K562 (cell line): ENCODE measurements around the gene RNF213. TPM values are rescaled to one million over a fixed set of nuclear protein-coding genes. Genes with fewer than 3 reads are reported as not detected.

Source experiments
- ATAC-seq: fragments of 200-7000 bp; cut with Tn5 transposase; 3 replicates; pipeline ENCODE4 v1.9.1; 2020; ENCODE audit warnings: moderate library complexity
- Bru-seq: library from RNA; stranded (reverse); fragments of 400-500 nt; gene quantifications from one replicate; lab custom pipeline; 2021; lab: Mats Ljungman, UMichigan
- BruChase-seq, 2 experiments: library from RNA; stranded (reverse); fragments of 400-500 nt; gene quantifications; one replicate each; lab custom pipeline; 2021; lab: Mats Ljungman, UMichigan
- BruUV-seq: library from RNA; stranded (reverse); fragments of 400-500 nt; replicated peaks from 2 replicates; lab custom pipeline; 2021; lab: Mats Ljungman, UMichigan
- CTCF ChIA-PET: fragments of 300-600 bp; formaldehyde crosslinking; extraction: SDS; loops from one replicate; lab custom pipeline; 2021; ENCODE audit warnings: low intra/inter-chr PET ratio; lab: Yijun Ruan, JAX
- POLR2A ChIA-PET: fragments of 300-600, 350-650 bp; sonication (Branson Sonifier 250); formaldehyde crosslinking; extraction: SDS; loops from one replicate; lab custom pipeline; 2021; ENCODE audit warnings: antibody characterized with exemption, inconsistent platforms; lab: Yijun Ruan, JAX
- DNase-seq, 4 experiments: peaks; one replicate each; pipeline versions ENCODE4 v3.0.0 to v3.0.0-alpha.2; 2011 to 2018; ENCODE audit warnings: low spot score in 3 of 4, mixed read lengths in 3 of 4; ENCODE audit errors: extremely low read depth in 1 of 4
- FAIRE-seq: peaks from 2 replicates; lab custom pipeline; 2011; peaks lifted over from hg19 to GRCh38; lab: Jason Lieb, UNC
- H2AFZ ChIP-seq: 2 replicates; pipeline ENCODE4 v1.6.0; 2011; ENCODE audit warnings: low read depth, low read length, control low read depth, inconsistent platforms
- H3K27ac ChIP-seq: fragments of 200-600 bp; 3 replicates; pipeline ENCODE4 v1.8.0; 2011; ENCODE audit warnings: low read depth, mild to moderate bottlenecking, control low read depth, inconsistent platforms, low read length, moderate library complexity, mixed read lengths; ENCODE audit errors: extremely low read depth
- H3K27me3 ChIP-seq, 2 experiments: fragments of 300-600 bp in 1 of 2; 2 replicates in 1 of 2; 3 replicates in 1 of 2; pipeline versions ENCODE4 v1.6.0 to v1.8.0; 2011; ENCODE audit warnings: inconsistent platforms in 2 of 2, low read length in 2 of 2, mild to moderate bottlenecking in 1 of 2, mixed read lengths in 1 of 2, moderate library complexity in 1 of 2; ENCODE audit not compliant: control insufficient read depth in 2 of 2, insufficient read depth in 2 of 2
- H3K36me3 ChIP-seq: fragments of 300-600 bp; 3 replicates; pipeline ENCODE4 v1.8.0; 2011; ENCODE audit warnings: mild to moderate bottlenecking, low read length, inconsistent platforms; ENCODE audit not compliant: control insufficient read depth, insufficient read depth
- H3K4me1 ChIP-seq, 2 experiments: fragments of 200-600 bp in 1 of 2; replicated peaks in 1 of 2; 2 replicates in 1 of 2; 3 replicates in 1 of 2; pipeline versions ENCODE4 v1.5.1 to v1.8.0; 2011; ENCODE audit warnings: inconsistent platforms in 2 of 2, low read length in 2 of 2, mild to moderate bottlenecking in 1 of 2, mixed read lengths in 1 of 2, moderate library complexity in 1 of 2; ENCODE audit not compliant: control insufficient read depth in 2 of 2, insufficient read depth in 2 of 2
- H3K4me2 ChIP-seq: 2 replicates; pipeline ENCODE4 v1.6.1; 2011; ENCODE audit warnings: low read length, control low read depth, inconsistent platforms, mixed read lengths; ENCODE audit not compliant: insufficient read depth
- H3K4me3 ChIP-seq: fragments of 200-600 bp; sonication (generic), shearing (Covaris generic); 2 replicates; pipeline ENCODE4 v1.5.1; 2016; ENCODE audit warnings: control low read depth, inconsistent platforms
- H3K79me2 ChIP-seq: fragments of 200-600 bp; 3 replicates; pipeline ENCODE4 v1.8.0; 2011; ENCODE audit warnings: low read length, inconsistent platforms; ENCODE audit not compliant: control insufficient read depth, insufficient read depth
- H3K9ac ChIP-seq, 2 experiments: 2 replicates each; pipeline versions ENCODE4 v1.6.0 to v1.6.1; 2011; ENCODE audit warnings: low read depth in 2 of 2, low read length in 2 of 2, control low read depth in 1 of 2, inconsistent platforms in 1 of 2, mild to moderate bottlenecking in 1 of 2, mixed read lengths in 1 of 2; ENCODE audit not compliant: insufficient read depth in 1 of 2
- H3K9me1 ChIP-seq: one replicate; pipeline ENCODE4 v1.6.0; 2011; ENCODE audit warnings: inconsistent platforms, mild to moderate bottlenecking, low read length, moderate library complexity; ENCODE audit not compliant: control insufficient read depth, insufficient read depth
- H3K9me3 ChIP-seq: replicated peaks from 2 replicates; pipeline ENCODE4 v1.5.1; 2011; ENCODE audit warnings: low read depth, low read length, inconsistent platforms; ENCODE audit not compliant: control insufficient read depth, insufficient read depth
- H4K20me1 ChIP-seq: replicated peaks from 2 replicates; pipeline ENCODE4 v1.6.1; 2011; ENCODE audit warnings: low read length, inconsistent platforms, mixed read lengths; ENCODE audit not compliant: control insufficient read depth, insufficient read depth
- ARID1B ChIP-seq: fragments of 450-650 bp; IDR thresholded peaks from 2 replicates; pipeline ENCODE4 v1.6.1; 2016; ENCODE audit warnings: antibody characterized with exemption, mild to moderate bottlenecking, inconsistent platforms
- HMG20A ChIP-seq: fragments of 450-650 bp; formaldehyde crosslinking; conservative IDR thresholded peaks from 2 replicates; pipeline ENCODE4 v1.4.0; 2020; ENCODE audit warnings: mild to moderate bottlenecking, mixed read lengths
- HNRNPH1 ChIP-seq: fragments of 200-400 bp; formaldehyde crosslinking; optimal IDR thresholded peaks from 2 replicates; pipeline ENCODE3; 2017; ENCODE audit warnings: low read depth, mild to moderate bottlenecking, low read length, moderate library complexity
- RUNX1 ChIP-seq: sonication (generic); IDR thresholded peaks from 2 replicates; pipeline ENCODE4 v1.6.1; 2016; ENCODE audit warnings: antibody characterized with exemption, low read depth
- SAP30 ChIP-seq: fragments of 200-600 bp; sonication (generic); IDR thresholded peaks from 2 replicates; pipeline ENCODE4 v1.6.1; 2012; ENCODE audit warnings: borderline replicate concordance, low read depth, mild to moderate bottlenecking, moderate library complexity, low read length, control low read depth, inconsistent platforms; ENCODE audit not compliant: insufficient read depth, poor library complexity, severe bottlenecking
- TCF7L2 ChIP-seq: fragments of 150-350 bp; IDR thresholded peaks from 2 replicates; pipeline ENCODE4 v1.6.1; 2016; ENCODE audit warnings: low read depth, mild to moderate bottlenecking, low read length, moderate library complexity
- TGIF2 ChIP-seq: sonication (generic); formaldehyde crosslinking; IDR thresholded peaks from 2 replicates; pipeline ENCODE4 v1.8.1; 2022; ENCODE audit warnings: mild to moderate bottlenecking, missing genetic modification reagents, moderate library complexity
- ZFPM2 ChIP-seq: fragments of 250-450 bp; sonication (Bioruptor Pico); IDR thresholded peaks from 2 replicates; pipeline ENCODE4 v1.5.1; 2022; ENCODE audit warnings: mild to moderate bottlenecking
- ZFX ChIP-seq: sonication (generic); formaldehyde crosslinking; IDR thresholded peaks from 2 replicates; pipeline ENCODE4 v1.8.0; 2022; ENCODE audit warnings: mild to moderate bottlenecking, missing genetic modification reagents, moderate library complexity
- ZNF124 ChIP-seq: sonication (generic); formaldehyde crosslinking; IDR thresholded peaks from 2 replicates; pipeline ENCODE4 v1.8.1; 2022; ENCODE audit warnings: missing genetic modification reagents
- ZNF354B ChIP-seq: fragments of 250-450 bp; sonication (Bioruptor Pico); IDR thresholded peaks from 2 replicates; pipeline ENCODE4 v1.4.0; 2020
- WGBS: fragments of 100-300 bp; shearing (Covaris generic); methylation state at CpG from one replicate; pipeline ENCODE4 v1.1.6; 2016; ENCODE audit warnings: low coverage, mixed read lengths; ENCODE audit not compliant: insufficient coverage; ENCODE audit errors: missing lambda C conversion rate; 5-methylcytosine and 5-hydroxymethylcytosine counted together
- in situ Hi-C: fragments of 300-500 bp; cut with MboI; formaldehyde crosslinking; loops from 4 replicates; pipeline ENCODE4 v1.15.0; 2018; ENCODE audit warnings: inconsistent platforms, mixed read lengths
- intact Hi-C: fragments of 100-400 bp; cut with micrococcal nuclease; formaldehyde crosslinking; loops from 2 replicates; pipeline ENCODE4 v1.14.2; 2022
- long read RNA-seq, 3 experiments: library from polyadenylated mRNA in 2 of 3; library from RNA in 1 of 3; unstranded in 2 of 3; stranded (forward) in 1 of 3; transcript quantifications; one replicate each; pipeline ENCODE4 v2.0.0, GENCODE V29; 2019 to 2022
- polyA minus RNA-seq, 3 experiments: library from RNA; depleted of rRNA, polyadenylated mRNA; stranded (reverse); fragments of >200 nt; gene quantifications; 2 replicates each; pipeline ENCODE4 v1.2.3, GENCODE V29; 2011
- polyA plus RNA-seq, 8 experiments: library from polyadenylated mRNA; depleted of rRNA in 4 of 8; stranded (reverse) in 5 of 8; unstranded in 3 of 8; fragments of >200 nt; fragmentation: Nextera tagmentation in 2 of 8; fragmentation: Illumina TruSeq in 1 of 8; extraction: Ambion mirVana in 2 of 8; extraction: Trizol in 1 of 8; gene quantifications; 2 replicates each; pipeline versions ENCODE4 v1.2.1 to v1.2.3, GENCODE V29; 2011 to 2014; ENCODE audit warnings: inconsistent platforms in 1 of 8, missing spikeins in 1 of 8
- total RNA-seq, 7 experiments: library from RNA; depleted of rRNA in 6 of 7; stranded (reverse); fragments of >200 nt in 6 of 7; fragmentation: Illumina TruSeq in 2 of 7; extraction: Trizol in 2 of 7; gene quantifications; 2 replicates each; pipeline versions ENCODE4 v1.2.1 to v1.2.3, GENCODE V29; 2011 to 2021; ENCODE audit warnings: low replicate concordance in 1 of 7
- TF ChIP-seq, protein P1 (sequence below): fragments of 200-800 bp; sonication (Bioruptor generic); IDR thresholded peaks from 2 replicates; pipeline ENCODE4 v1.6.1; 2017; ENCODE audit warnings: missing genetic modification characterization, missing compliant biosample characterization
- TF ChIP-seq, protein P2 (sequence below), 2 experiments: IDR thresholded peaks; 2 replicates each; pipeline ENCODE4 v1.6.1; 2011; ENCODE audit warnings: borderline replicate concordance in 1 of 2, control low read depth in 1 of 2, low read depth in 1 of 2, low read length in 1 of 2, mild to moderate bottlenecking in 1 of 2, mixed read lengths in 1 of 2, moderate library complexity in 1 of 2; ENCODE audit not compliant: insufficient read depth in 1 of 2, insufficient read length in 1 of 2, poor library complexity in 1 of 2, severe bottlenecking in 1 of 2; ENCODE audit errors: extremely low read depth in 1 of 2
- TF ChIP-seq, protein P3 (sequence below): fragments of 250-450 bp; sonication (Bioruptor Pico); IDR thresholded peaks from 2 replicates; pipeline ENCODE4 v1.8.0; 2021; ENCODE audit warnings: mild to moderate bottlenecking, moderate library complexity

The RNF213 gene
- total RNA-seq (2011; cell fraction: chromatin; rRNA removed; ENCODE audit: low replicate concordance): 548 and 579 TPM in 2 replicates
- total RNA-seq (2011; cell fraction: nucleolus; rRNA removed): 219 and 226 TPM in 2 replicates
- 260 and 263 TPM in 2 replicates for total RNA-seq (2011; cell fraction: nucleoplasm; rRNA removed)
- 13.2 and 17.1 TPM in 2 replicates for total RNA-seq (2014; rRNA removed)
- 19.8 and 20.9 TPM in 2 replicates for total RNA-seq (2014; rRNA removed; fragmentation: Illumina TruSeq; extraction: Trizol)
- 17.8 and 17.9 TPM in 2 replicates for total RNA-seq (2015; rRNA removed; fragmentation: Illumina TruSeq; extraction: Trizol)
- 33.6 and 34.3 TPM in 2 replicates for total RNA-seq (2021)
- 26.7 and 36.2 TPM in 2 replicates for polyA plus RNA-seq (2011; rRNA removed)
- polyA plus RNA-seq (2011; cell fraction: cytosol; rRNA removed): 14.1 and 15.8 TPM in 2 replicates
- 220 and 234 TPM in 2 replicates for polyA plus RNA-seq (2011; cell fraction: nucleus; rRNA removed)
- 27.2 and 54.8 TPM in 2 replicates for polyA plus RNA-seq (2012)
- polyA plus RNA-seq (2014; fragmentation: Illumina TruSeq; extraction: Trizol): 24.2 and 26.9 TPM in 2 replicates
- 1 to 10 TPM; 5.3 to 7.1 TPM for polyA plus RNA-seq (2014; fragmentation: Nextera tagmentation; extraction: Ambion mirVana)
- polyA plus RNA-seq (2014; rRNA removed): 15.9 and 20.1 TPM in 2 replicates
- 58.3 and 80.5 TPM in 2 replicates for polyA minus RNA-seq (2011; rRNA and poly(A)+ RNA removed)
- 48.1 and 56.1 TPM in 2 replicates for polyA minus RNA-seq (2011; cell fraction: cytosol; rRNA and poly(A)+ RNA removed)
- polyA minus RNA-seq (2011; cell fraction: nucleus; rRNA and poly(A)+ RNA removed): 71.6 and 112 TPM in 2 replicates
- Bru-seq, nascent RNA: percentile 56 among the genes with signal in this experiment
- percentile 59 among the genes with signal in this experiment for BruChase-seq, experiment 1, labeled RNA remaining after a 2-hour chase
- BruChase-seq, experiment 2, labeled RNA remaining after a 6-hour chase: percentile 67 among the genes with signal in this experiment
- long read RNA-seq, experiment 1, full-length matches to known transcripts: 1 of 27 reads
- long read RNA-seq, experiment 1, partial matches to known transcripts: 19 of 27 reads
- long read RNA-seq, experiment 1, other reads (novel, unspliced or antisense): 7 of 27 reads
- long read RNA-seq, experiment 2, partial matches to known transcripts: 4 of 10 reads
- long read RNA-seq, experiment 2, other reads (novel, unspliced or antisense): 6 of 10 reads
- long read RNA-seq, experiment 3, partial matches to known transcripts: 6 of 7 reads
- long read RNA-seq, experiment 3, other reads (novel, unspliced or antisense): 1 of 7 reads

GRCh38 chr17:80260791-80261158 is at the start of gene RNF213:
Gene RNF213, plus strand, starts transcription at chr17:80260852. Its CDS starts 2,830 bp downstream, at chr17:80263682.
- Histone ChIP-seq H3K79me2 (peaks cover 27% of the 10 kb centered on the region), H3K4me2 (peak within 1 kb of the TSS; percentile 84), H3K27me3 (no peaks in the 10 kb centered on the region), H4K20me1 (no peaks in the 10 kb centered on the region), H3K27ac (peak within 1 kb of the TSS; percentile 84), H3K36me3 (peaks cover 14% of the 10 kb centered on the region; the same call in 2 of the 3 replicates), H3K9me3 (no peaks in the 10 kb centered on the region), H3K4me3 (peak within 1 kb of the TSS; percentile 65), H3K9ac (peak within 1 kb of the TSS; percentile 78 to 98), H3K9me1 (no peaks in the 10 kb centered on the region), H2AFZ (peak within 1 kb of the TSS; percentile 64), H3K4me1 (peaks cover 59 to 77% of the 10 kb centered on the region in 2 experiments)
- DNase-seq (peak; percentile 60 to 95 (median 90)), ATAC-seq (peak; percentile 44), FAIRE-seq (no peak)
- intact Hi-C loops (no loop called here), in situ Hi-C loops (no loop called here)
- ChIA-PET CTCF (no interaction called here), POLR2A (no interaction called here)
- WGBS: 0% methylated on average over 3 of the region's 54 CpGs
- no TSS peak for BruUV-seq
- TF ChIP-seq RUNX1 (no peak), ZFX (CRISPR knock-in tag) (peak; percentile 30; the same call in 1 of the 2 replicates), HMG20A (CRISPR knock-in tag) (no peak), ZNF124 (CRISPR knock-in tag) (no peak), HNRNPH1 (no peak), ZFPM2 (CRISPR knock-in tag) (no peak), TCF7L2 (no peak), ARID1B (no peak), TGIF2 (no peak), SAP30 (peak; percentile 27), ZNF354B (no peak)
- TF ChIP-seq, protein P1, sequence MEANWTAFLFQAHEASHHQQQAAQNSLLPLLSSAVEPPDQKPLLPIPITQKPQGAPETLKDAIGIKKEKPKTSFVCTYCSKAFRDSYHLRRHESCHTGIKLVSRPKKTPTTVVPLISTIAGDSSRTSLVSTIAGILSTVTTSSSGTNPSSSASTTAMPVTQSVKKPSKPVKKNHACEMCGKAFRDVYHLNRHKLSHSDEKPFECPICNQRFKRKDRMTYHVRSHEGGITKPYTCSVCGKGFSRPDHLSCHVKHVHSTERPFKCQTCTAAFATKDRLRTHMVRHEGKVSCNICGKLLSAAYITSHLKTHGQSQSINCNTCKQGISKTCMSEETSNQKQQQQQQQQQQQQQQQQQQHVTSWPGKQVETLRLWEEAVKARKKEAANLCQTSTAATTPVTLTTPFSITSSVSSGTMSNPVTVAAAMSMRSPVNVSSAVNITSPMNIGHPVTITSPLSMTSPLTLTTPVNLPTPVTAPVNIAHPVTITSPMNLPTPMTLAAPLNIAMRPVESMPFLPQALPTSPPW (CRISPR knock-in tag): peak; percentile 67
- TF ChIP-seq, protein P2, sequence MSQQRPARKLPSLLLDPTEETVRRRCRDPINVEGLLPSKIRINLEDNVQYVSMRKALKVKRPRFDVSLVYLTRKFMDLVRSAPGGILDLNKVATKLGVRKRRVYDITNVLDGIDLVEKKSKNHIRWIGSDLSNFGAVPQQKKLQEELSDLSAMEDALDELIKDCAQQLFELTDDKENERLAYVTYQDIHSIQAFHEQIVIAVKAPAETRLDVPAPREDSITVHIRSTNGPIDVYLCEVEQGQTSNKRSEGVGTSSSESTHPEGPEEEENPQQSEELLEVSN (IDR thresholded peaks at IDR 0.05; ENCODE audit: borderline replicate concordance in 1 of 2, extremely low read depth in 1 of 2, insufficient read depth in 1 of 2, insufficient read length in 1 of 2, low read depth in 1 of 2, low read length in 1 of 2, poor library complexity in 1 of 2, severe bottlenecking in 1 of 2): peak in 1 of 2 experiments; percentile 63
- TF ChIP-seq, protein P3, sequence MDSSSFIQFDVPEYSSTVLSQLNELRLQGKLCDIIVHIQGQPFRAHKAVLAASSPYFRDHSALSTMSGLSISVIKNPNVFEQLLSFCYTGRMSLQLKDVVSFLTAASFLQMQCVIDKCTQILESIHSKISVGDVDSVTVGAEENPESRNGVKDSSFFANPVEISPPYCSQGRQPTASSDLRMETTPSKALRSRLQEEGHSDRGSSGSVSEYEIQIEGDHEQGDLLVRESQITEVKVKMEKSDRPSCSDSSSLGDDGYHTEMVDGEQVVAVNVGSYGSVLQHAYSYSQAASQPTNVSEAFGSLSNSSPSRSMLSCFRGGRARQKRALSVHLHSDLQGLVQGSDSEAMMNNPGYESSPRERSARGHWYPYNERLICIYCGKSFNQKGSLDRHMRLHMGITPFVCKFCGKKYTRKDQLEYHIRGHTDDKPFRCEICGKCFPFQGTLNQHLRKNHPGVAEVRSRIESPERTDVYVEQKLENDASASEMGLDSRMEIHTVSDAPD (CRISPR knock-in tag): no peak
